GM12872 (cell line): ENCODE data around the gene FITM1.

Experiments
- CTCF ChIP-seq: IDR thresholded peaks from 3 replicates; pipeline ENCODE4 v1.5.1; 2011; ENCODE audit warnings: low read depth, mild to moderate bottlenecking, low read length, moderate library complexity; ENCODE audit not compliant: insufficient read depth

The FITM1 gene

GRCh38 chr14:24127673-24128072 is 2.8 kb upstream of the FITM1 start:
- TF ChIP-seq CTCF = no peak

- TF ChIP-seq CTCF = no peak
Measured at GRCh38 chr14:24129410-24129998, 955 bp upstream of the FITM1 start.

GRCh38 chr14:24130717-24131548 is 474 bp downstream of the FITM1 start:
- no peak for TF ChIP-seq CTCF

- no peak for TF ChIP-seq CTCF
Measured at GRCh38 chr14:24131549-24131966, 1.1 kb downstream of the FITM1 start.

GRCh38 chr14:24132061-24132685 is 1.7 kb downstream of the FITM1 start:
- no peak for TF ChIP-seq CTCF

GRCh38 chr14:24132976-24133375 is 2.5 kb downstream of the FITM1 start:
- no peak for TF ChIP-seq CTCF

GRCh38 chr14:24133735-24134134 is 3.3 kb downstream of the FITM1 start:
- TF ChIP-seq CTCF = no peak
